Cardiac muscle cell (in vitro differentiated cells and primary cell): ENCODE results near the gene NAGA. TPM values are rescaled to one million over a fixed set of nuclear protein-coding genes. Genes with fewer than 3 reads are reported as not detected.
"Not testable (repeated sequence)": the region's sequence is repeated elsewhere in the genome, so short reads cannot be mapped to it uniquely, and the experiment has no call there.

Experiments used
- DNase-seq, 2 donors: peaks; one replicate each; pipeline versions ENCODE4 v3.0.0 to v3.0.0-alpha.2; 2010 to 2017; ENCODE audit warnings: low read depth in 1 of 2, low spot score in 1 of 2
- H3K27ac ChIP-seq: fragments of 200-600 bp; sonication (generic); 2 replicates; pipeline ENCODE4 v1.5.1; 2016
- H3K27me3 ChIP-seq: fragments of 200-600 bp; sonication (generic); 2 replicates; pipeline ENCODE4 v1.6.0; 2016; ENCODE audit warnings: control low read depth
- H3K36me3 ChIP-seq: fragments of 200-600 bp; sonication (generic); 2 replicates; pipeline ENCODE4 v1.5.1; 2016; ENCODE audit warnings: control low read depth
- H3K4me1 ChIP-seq: fragments of 200-600 bp; sonication (generic); 2 replicates; pipeline ENCODE4 v1.8.1; 2017; ENCODE audit warnings: low read depth, mild to moderate bottlenecking, mixed run types
- H3K4me3 ChIP-seq: fragments of 200-600 bp; sonication (generic); 2 replicates; pipeline ENCODE4 v1.5.1; 2016; ENCODE audit warnings: mild to moderate bottlenecking
- H3K9me3 ChIP-seq: fragments of 200-600 bp; sonication (generic); 2 replicates; pipeline ENCODE4 v1.5.1; 2017; ENCODE audit warnings: low read depth, mild to moderate bottlenecking, control low read depth
- CTCF ChIP-seq: IDR thresholded peaks from 2 replicates; pipeline ENCODE4 v1.5.1; 2012; ENCODE audit warnings: low read depth, mild to moderate bottlenecking, low read length
- polyA plus RNA-seq: library from polyadenylated mRNA; unstranded; fragments of >200 nt; fragmentation: Nextera tagmentation; extraction: Ambion mirVana; gene quantifications from 2 replicates; pipeline ENCODE4 v1.2.1, GENCODE V29; 2016
- total RNA-seq: library from RNA; depleted of rRNA; stranded (reverse); fragments of >200 nt; gene quantifications from 2 replicates; pipeline ENCODE4 v1.2.3, GENCODE V29; 2016

NAGA gene
- total and polyA plus RNA-seq, 2 experiments from 2014 or later = 22.8 to 31.7 TPM

GRCh38 chr22:42108848-42109247 is 38.2 kb upstream of the NAGA start:
- H3K4me3 ChIP-seq = no peak overlapping the region

GRCh38 chr22:42104332-42104860 is 33.8 kb upstream of the NAGA start:
- not testable (repeated sequence) for DNase-seq, H3K27ac ChIP-seq, H3K9me3 ChIP-seq, H3K4me3 ChIP-seq, H3K36me3 ChIP-seq, H3K4me1 ChIP-seq, H3K27me3 ChIP-seq

More at GRCh38 chr22:42108848-42109247, 38.2 kb upstream of the NAGA start:
- no peak for DNase-seq
- no peaks in the 10 kb centered on the region for H3K9me3 ChIP-seq
- H3K27me3 ChIP-seq = no peaks in the 10 kb centered on the region
- H3K4me1 ChIP-seq = peaks cover 10% of the 10 kb centered on the region
- no peak for TF ChIP-seq CTCF
- H3K36me3 ChIP-seq = no peaks in the 10 kb centered on the region
- H3K27ac ChIP-seq = no peak overlapping the region

GRCh38 chr22:42101199-42101598 is 30.6 kb upstream of the NAGA start:
- DNase-seq = no peak
- H3K9me3 ChIP-seq = no peaks in the 10 kb centered on the region
- no peak overlapping the region for H3K27ac ChIP-seq
- H3K4me1 ChIP-seq = no peaks in the 10 kb centered on the region
- H3K27me3 ChIP-seq = no peaks in the 10 kb centered on the region
- TF ChIP-seq CTCF = no peak
- no peaks in the 10 kb centered on the region for H3K36me3 ChIP-seq
- H3K4me3 ChIP-seq = no peak overlapping the region

GRCh38 chr22:42091455-42091782 is 20.8 kb upstream of the NAGA start:
- peaks cover 5% of the 10 kb centered on the region for H3K4me1 ChIP-seq
- H3K36me3 ChIP-seq = peaks cover 5% of the 10 kb centered on the region
- DNase-seq = no peak
- no peak for TF ChIP-seq CTCF
- no peaks in the 10 kb centered on the region for H3K9me3 ChIP-seq
- H3K4me3 ChIP-seq = peak overlapping the region; percentile 29
- H3K27me3 ChIP-seq = no peaks in the 10 kb centered on the region
- peak overlapping the region; percentile 84 for H3K27ac ChIP-seq

GRCh38 chr22:42090596-42091454 is 20.2 kb upstream of the NAGA start, which contains the start of gene NDUFA6:
Gene NDUFA6, minus strand, starts transcription at chr22:42090772. Its CDS starts 28 bp downstream, at chr22:42090744.
- Histone ChIP-seq H3K36me3 (peaks cover 11% of the 10 kb centered on the region), H3K27ac (peak within 1 kb of the TSS; percentile 99), H3K27me3 (no peaks in the 10 kb centered on the region), H3K9me3 (no peaks in the 10 kb centered on the region), H3K4me1 (peaks cover 6% of the 10 kb centered on the region), H3K4me3 (peak within 1 kb of the TSS; percentile 86)
- DNase-seq = peak; percentile 99
- peak; percentile 93 for TF ChIP-seq CTCF

GRCh38 chr22:42086051-42086450 is 15.4 kb upstream of the NAGA start:
- no peaks in the 10 kb centered on the region for H3K27me3 ChIP-seq
- peak overlapping the region; percentile 80 for H3K27ac ChIP-seq
- H3K4me1 ChIP-seq = peaks cover 12% of the 10 kb centered on the region
- peaks cover 35% of the 10 kb centered on the region for H3K36me3 ChIP-seq
- no peak for TF ChIP-seq CTCF
- no peak overlapping the region for H3K4me3 ChIP-seq
- H3K9me3 ChIP-seq = no peaks in the 10 kb centered on the region
- DNase-seq = no peak
